HEK293 (cell line): ENCODE data around the gene FHL1.
A peak's percentile ranks its signal among the peaks of the same experiment; 100 is the strongest.

Source experiments
- CTCF ChIA-PET: fragments of 350-600 bp; formaldehyde crosslinking; extraction: SDS; loops from one replicate; lab custom pipeline; 2021; ENCODE audit warnings: antibody characterized with exemption; lab: Yijun Ruan, JAX
- POLR2A ChIA-PET: fragments of 300-600 bp; formaldehyde crosslinking; extraction: SDS; loops from one replicate; lab custom pipeline; 2020; ENCODE audit warnings: antibody characterized with exemption, inconsistent platforms; lab: Yijun Ruan, JAX
- H3K27ac ChIP-seq: fragments of 200-500 bp; sonication (Bioruptor generic); 2 replicates; pipeline ENCODE4 v1.5.1; 2014; ENCODE audit warnings: low read depth, low read length, control low read depth, inconsistent platforms; ENCODE audit errors: extremely low read depth
- H3K36me3 ChIP-seq, 2 experiments: fragments of 200-500 bp in 1 of 2; sonication (Bioruptor generic) in 1 of 2; 1 replicate in 1 of 2; 2 replicates in 1 of 2; pipeline ENCODE4 v1.5.1; 2014 to 2017; ENCODE audit warnings: inconsistent platforms in 2 of 2, low read length in 2 of 2; ENCODE audit not compliant: control insufficient read depth in 2 of 2, insufficient read depth in 1 of 2
- H3K4me1 ChIP-seq: fragments of 200-500 bp; sonication (Bioruptor generic); 2 replicates; pipeline ENCODE4 v1.5.1; 2014; ENCODE audit warnings: mild to moderate bottlenecking, low read length, inconsistent platforms; ENCODE audit not compliant: control insufficient read depth, insufficient read depth
- H3K4me3 ChIP-seq: 2 replicates; pipeline ENCODE4 v1.5.1; 2011; ENCODE audit warnings: low read depth, mild to moderate bottlenecking, control low read depth, low read length, moderate library complexity
- H3K9me3 ChIP-seq: fragments of 200-500 bp; sonication (Bioruptor generic); 2 replicates; pipeline ENCODE4 v1.5.1; 2014; ENCODE audit warnings: low read depth, low read length, inconsistent platforms; ENCODE audit not compliant: control insufficient read depth, insufficient read depth
- FEZF1 ChIP-seq: fragments of 450-650 bp; formaldehyde crosslinking; IDR thresholded peaks from 2 replicates; pipeline ENCODE4 v1.5.1; 2016; ENCODE audit warnings: missing biosample characterization, missing genetic modification characterization
- GFI1B ChIP-seq: fragments of 450-650 bp; formaldehyde crosslinking; IDR thresholded peaks from 2 replicates; pipeline ENCODE4 v1.5.1; 2016; ENCODE audit warnings: missing biosample characterization, missing genetic modification characterization
- PRDM1 ChIP-seq: fragments of 450-650 bp; formaldehyde crosslinking; IDR thresholded peaks from 2 replicates; pipeline ENCODE4; 2016; ENCODE audit warnings: missing biosample characterization, missing genetic modification characterization
- SCRT1 ChIP-seq: fragments of 450-650 bp; formaldehyde crosslinking; IDR thresholded peaks from 2 replicates; pipeline ENCODE4 v1.5.1; 2016; ENCODE audit warnings: missing biosample characterization, missing genetic modification characterization, borderline replicate concordance
- SCRT2 ChIP-seq: fragments of 450-650 bp; formaldehyde crosslinking; IDR thresholded peaks from 2 replicates; pipeline ENCODE4 v1.5.1; 2016; ENCODE audit warnings: missing biosample characterization, missing genetic modification characterization
- ZBTB49 ChIP-seq: fragments of 450-650 bp; formaldehyde crosslinking; IDR thresholded peaks from 2 replicates; pipeline ENCODE4 v1.5.1; 2016; ENCODE audit warnings: missing biosample characterization, missing genetic modification characterization, low read depth
- ZNF112 ChIP-seq: fragments of 450-650 bp; formaldehyde crosslinking; IDR thresholded peaks from 2 replicates; pipeline ENCODE4 v1.5.0; 2017; ENCODE audit warnings: missing biosample characterization, missing genetic modification characterization
- ZNF157 ChIP-seq: fragments of 450-650 bp; formaldehyde crosslinking; IDR thresholded peaks from 2 replicates; pipeline ENCODE4 v1.5.1; 2016; ENCODE audit warnings: missing biosample characterization, missing genetic modification characterization
- ZNF19 ChIP-seq: fragments of 450-650 bp; formaldehyde crosslinking; IDR thresholded peaks from 2 replicates; pipeline ENCODE4; 2016; ENCODE audit warnings: missing biosample characterization, missing genetic modification characterization, low read depth
- ZNF223 ChIP-seq: fragments of 450-650 bp; formaldehyde crosslinking; IDR thresholded peaks from 2 replicates; pipeline ENCODE4 v1.5.1; 2016; ENCODE audit warnings: missing biosample characterization, missing genetic modification characterization
- ZNF24 ChIP-seq: fragments of 450-650 bp; formaldehyde crosslinking; IDR thresholded peaks from 2 replicates; pipeline ENCODE4 v1.5.1; 2016; ENCODE audit warnings: missing biosample characterization, missing genetic modification characterization
- ZNF335 ChIP-seq: fragments of 450-650 bp; formaldehyde crosslinking; conservative IDR thresholded peaks from 2 replicates; pipeline ENCODE4 v1.5.1; 2016; ENCODE audit warnings: missing biosample characterization, missing genetic modification characterization
- ZNF354C ChIP-seq: fragments of 450-650 bp; formaldehyde crosslinking; IDR thresholded peaks from 2 replicates; pipeline ENCODE4 v1.5.1; 2016; ENCODE audit warnings: missing biosample characterization, missing genetic modification characterization, low read depth, borderline replicate concordance
- ZNF416 ChIP-seq: fragments of 450-650 bp; formaldehyde crosslinking; IDR thresholded peaks from 2 replicates; pipeline ENCODE4 v1.5.1; 2016; ENCODE audit warnings: missing biosample characterization, missing genetic modification characterization
- ZNF521 ChIP-seq: fragments of 450-650 bp; formaldehyde crosslinking; IDR thresholded peaks from 2 replicates; pipeline ENCODE4 v1.5.1; 2017; ENCODE audit warnings: missing biosample characterization, mild to moderate bottlenecking, missing genetic modification characterization
- ZNF654 ChIP-seq: fragments of 450-650 bp; formaldehyde crosslinking; IDR thresholded peaks from 2 replicates; pipeline ENCODE4 v1.5.1; 2016; ENCODE audit warnings: low read depth, missing biosample characterization, missing genetic modification characterization
- ZNF792 ChIP-seq: fragments of 450-650 bp; formaldehyde crosslinking; IDR thresholded peaks from 2 replicates; pipeline ENCODE4 v1.5.1; 2016; ENCODE audit warnings: missing biosample characterization, missing genetic modification characterization

The FHL1 gene

GRCh38 chrX:136198010-136198409 lies 50.7 kb downstream of the FHL1 start:
- TF ChIP-seq SCRT2 (no peak), ZNF19 (tag by site-specific recombination) (no peak), ZBTB49 (no peak), ZNF223 (tag by site-specific recombination) (no peak), ZNF354C (tag by site-specific recombination) (no peak), ZNF416 (tag by site-specific recombination) (no peak)
- H3K27ac ChIP-seq: no peak overlapping the region
- no peaks in the 10 kb centered on the region for H3K36me3 ChIP-seq
- H3K4me1 ChIP-seq: no peaks in the 10 kb centered on the region
- no peaks in the 10 kb centered on the region for H3K9me3 ChIP-seq
- CTCF ChIA-PET: interaction anchor here (0.6 to 2.1 kb wide), 3 partner anchors 35 to 274 kb away, joined by 4 to 10 read pairs (median 10); no protein-coding TSS in a partner anchor
- POLR2A ChIA-PET: interaction anchor here (0.7 kb wide), 2 partner anchors 15 to 173 kb away, joined by 4 to 5 read pairs; no protein-coding TSS in a partner anchor
- no peak overlapping the region for H3K4me3 ChIP-seq

DNA sequence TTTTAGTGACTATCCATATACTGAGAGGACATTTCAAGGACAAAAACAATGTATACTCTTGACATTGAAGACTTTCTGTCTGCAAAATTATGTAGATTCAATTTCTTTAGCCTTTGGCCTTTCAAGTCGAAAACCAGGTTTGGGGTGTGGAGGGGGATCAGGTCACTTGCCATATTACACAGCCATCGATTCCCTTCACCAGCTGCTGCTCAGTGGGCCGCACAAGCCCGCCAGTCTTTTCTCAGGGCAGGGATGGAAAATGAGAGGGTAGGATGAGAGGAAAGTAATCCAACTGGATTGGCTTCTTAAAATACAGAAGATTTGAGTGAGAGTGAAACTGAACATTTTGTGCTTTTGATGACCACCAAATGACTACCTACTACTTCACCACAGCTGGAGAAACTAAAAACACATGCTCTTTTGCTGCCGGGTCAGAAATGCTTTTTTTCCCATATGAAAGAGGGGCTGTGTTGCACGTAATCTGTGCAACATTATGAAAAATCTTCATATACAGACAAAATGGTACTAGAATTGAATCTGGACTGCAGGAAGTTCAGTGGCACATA lies 51.4 kb downstream of the FHL1 start:
- ChIA-PET POLR2A (no interaction called here), CTCF (interaction anchor here (1.0 to 2.1 kb wide), 3 partner anchors 10 to 170 kb away, joined by 3 to 10 read pairs (median 4); no protein-coding TSS in a partner anchor)
- TF ChIP-seq FEZF1 (tag by site-specific recombination): peak; percentile 55
- no peak for TF ChIP-seq ZNF521
- H3K36me3 ChIP-seq: no peaks in the 10 kb centered on the region
- no peaks in the 10 kb centered on the region for H3K9me3 ChIP-seq
- no peak overlapping the region for H3K27ac ChIP-seq
- peaks cover 4% of the 10 kb centered on the region; the same call in 1 of the 2 replicates for H3K4me1 ChIP-seq
- H3K4me3 ChIP-seq: no peak overlapping the region

- no peaks in the 10 kb centered on the region for H3K9me3 ChIP-seq
- TF ChIP-seq SCRT1 (tag by site-specific recombination) (peak; percentile 71; the same call in 1 of the 2 replicates), SCRT2 (peak; percentile 77), ZNF112 (tag by site-specific recombination) (no peak)
- ChIA-PET CTCF (interaction anchor here (0.6 to 1.3 kb wide), 6 partner anchors 11 to 690 kb away, joined by 3 to 6 read pairs (median 4); no protein-coding TSS in a partner anchor), POLR2A (no interaction called here)
- H3K36me3 ChIP-seq: no peaks in the 10 kb centered on the region
- no peak overlapping the region for H3K27ac ChIP-seq
- H3K4me3 ChIP-seq: no peak overlapping the region
- H3K4me1 ChIP-seq: peaks cover 5% of the 10 kb centered on the region; the same call in 1 of the 2 replicates
Observed at GRCh38 chrX:136199365-136199764, 52.0 kb downstream of the FHL1 start.

GRCh38 chrX:136200466-136200865 lies 53.1 kb downstream of the FHL1 start:
- CTCF ChIA-PET: interaction anchor here (1.2 to 1.3 kb wide), 2 partner anchors 15 to 172 kb away, joined by 6 read pairs; no protein-coding TSS in a partner anchor
- peaks cover 6% of the 10 kb centered on the region; the same call in 1 of the 2 replicates for H3K4me1 ChIP-seq
- POLR2A ChIA-PET: no interaction called here

More at GRCh38 chrX:136200466-136200865, 53.1 kb downstream of the FHL1 start:
- no peaks in the 10 kb centered on the region for H3K9me3 ChIP-seq
- no peak overlapping the region for H3K4me3 ChIP-seq
- H3K36me3 ChIP-seq: no peaks in the 10 kb centered on the region
- peak; percentile 96 for TF ChIP-seq SCRT2
- no peak for TF ChIP-seq ZNF157 (tag by site-specific recombination)
- TF ChIP-seq ZNF792: peak; percentile 65; the same call in 1 of the 2 replicates
- TF ChIP-seq ZNF335 (tag by site-specific recombination): 0 out of 2 replicates have a peak, but pooled peaks have one; percentile 1
- peak; percentile 18; the same call in 1 of the 2 replicates for TF ChIP-seq PRDM1 (tag by site-specific recombination)
- peak; percentile 97 for TF ChIP-seq SCRT1 (tag by site-specific recombination)
- no peak for TF ChIP-seq GFI1B (tag by site-specific recombination)
- peak; percentile 54 for TF ChIP-seq ZNF654 (tag by site-specific recombination)
- TF ChIP-seq ZNF24 (tag by site-specific recombination): no peak
- no peak overlapping the region for H3K27ac ChIP-seq
